ENCODE data around the gene METTL24.
A peak's percentile ranks its signal among the peaks of the same experiment; 100 is the strongest.

Gene METTL24

GRCh38 chr6:110337486-110337885 lies 20.7 kb downstream of the METTL24 start:
- no peak for DNase-seq

- DNase-seq: no peak
These were observed 23.5 kb downstream of the METTL24 start for GRCh38 chr6:110334423-110335180.

GRCh38 chr6:110332281-110332680 lies 25.9 kb downstream of the METTL24 start:
- DNase-seq: no peak

- peak in 3 of 51 donors; percentile 13 to 40 (median 20) for DNase-seq
These were observed 26.3 kb downstream of the METTL24 start for GRCh38 chr6:110331816-110332215.

- no peak for DNase-seq
These were observed 26.8 kb downstream of the METTL24 start for GRCh38 chr6:110331390-110331789.

- peak in 1 of 51 donors; percentile 4 for DNase-seq
These were observed 28.3 kb downstream of the METTL24 start for GRCh38 chr6:110329714-110330436.

GRCh38 chr6:110329348-110329713 lies 28.8 kb downstream of the METTL24 start:
- DNase-seq: no peak

GRCh38 chr6:110328259-110328658 lies 29.9 kb downstream of the METTL24 start:
- no peak for DNase-seq

- no peak for DNase-seq
These were observed 30.8 kb downstream of the METTL24 start for GRCh38 chr6:110327391-110327790.

- no peak for DNase-seq
These were observed 31.5 kb downstream of the METTL24 start for GRCh38 chr6:110326609-110327008.

GRCh38 chr6:110326057-110326456 lies 32.1 kb downstream of the METTL24 start:
- DNase-seq: no peak

- no peak for DNase-seq
These were observed 33.0 kb downstream of the METTL24 start for GRCh38 chr6:110325197-110325596.

- peak in 1 of 51 donors; percentile 20 for DNase-seq
These were observed 33.6 kb downstream of the METTL24 start for GRCh38 chr6:110324548-110324947.

- DNase-seq: no peak
These were observed 34.9 kb downstream of the METTL24 start for GRCh38 chr6:110323258-110323657.

- no peak for DNase-seq
These were observed 35.3 kb downstream of the METTL24 start for GRCh38 chr6:110322874-110323242.

- DNase-seq: peak in 1 of 51 donors; percentile 58
These were observed 35.8 kb downstream of the METTL24 start for GRCh38 chr6:110322151-110322873.

- DNase-seq: peak in 1 of 51 donors; percentile 26
These were observed 37.8 kb downstream of the METTL24 start for GRCh38 chr6:110320307-110320706.

- no peak for DNase-seq
These were observed 38.3 kb downstream of the METTL24 start for GRCh38 chr6:110319843-110320242.

GRCh38 chr6:110319381-110319780 lies 38.8 kb downstream of the METTL24 start:
- no peak for DNase-seq

GRCh38 chr6:110318971-110319370 lies 39.2 kb downstream of the METTL24 start:
- no peak for DNase-seq

GRCh38 chr6:110317646-110318045 lies 40.5 kb downstream of the METTL24 start:
- DNase-seq: no peak

- DNase-seq: no peak
These were observed 41.0 kb downstream of the METTL24 start for GRCh38 chr6:110317189-110317588.

All from hypothalamus (tissue), 51 donors.